WTC11 (cell line): Measurements from ENCODE around the gene BMP3.

Experiments
- NFYB ChIP-seq: sonication (generic); formaldehyde crosslinking; conservative IDR thresholded peaks from 2 replicates; pipeline ENCODE4 v1.8.0; 2022; ENCODE audit warnings: low read depth, missing genetic modification reagents
- TF ChIP-seq, protein P1 (sequence below): fragments of 200-600 bp; IDR thresholded peaks from 2 replicates; pipeline ENCODE4 v1.8.0; 2022; ENCODE audit warnings: antibody characterized with exemption

DNA sequence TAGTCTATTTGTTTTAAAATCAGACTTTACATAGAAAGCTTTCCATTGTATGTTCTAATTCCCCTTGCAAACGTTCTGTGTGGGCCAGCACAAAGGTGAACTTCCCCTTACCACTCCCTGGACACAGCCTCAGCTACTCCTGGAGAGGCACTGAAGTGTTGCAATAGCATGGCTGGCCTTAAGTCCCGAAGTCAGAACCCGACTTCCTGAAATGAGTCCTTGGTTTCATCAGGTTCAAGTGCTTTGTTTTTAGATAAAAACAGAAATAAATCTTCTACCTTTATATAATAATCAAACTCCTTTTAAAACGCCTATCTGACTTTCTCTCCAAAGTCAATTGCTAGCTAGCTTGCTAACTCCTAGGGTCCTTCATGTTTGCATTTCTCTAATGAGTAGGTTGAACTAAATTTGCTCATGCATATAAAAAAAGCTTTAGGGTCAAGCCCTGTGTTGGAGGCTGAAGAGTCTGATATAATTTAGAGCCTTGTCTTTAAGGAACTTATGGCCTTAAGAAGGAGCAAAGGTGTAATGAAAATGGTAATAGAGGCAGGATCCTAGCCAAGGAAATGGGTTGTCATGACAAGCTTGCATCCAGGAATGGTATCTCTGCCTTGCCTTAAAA lies 9.0 kb downstream of the BMP3 start:
- TF ChIP-seq NFYB, result no peak
- TF ChIP-seq, protein P1, sequence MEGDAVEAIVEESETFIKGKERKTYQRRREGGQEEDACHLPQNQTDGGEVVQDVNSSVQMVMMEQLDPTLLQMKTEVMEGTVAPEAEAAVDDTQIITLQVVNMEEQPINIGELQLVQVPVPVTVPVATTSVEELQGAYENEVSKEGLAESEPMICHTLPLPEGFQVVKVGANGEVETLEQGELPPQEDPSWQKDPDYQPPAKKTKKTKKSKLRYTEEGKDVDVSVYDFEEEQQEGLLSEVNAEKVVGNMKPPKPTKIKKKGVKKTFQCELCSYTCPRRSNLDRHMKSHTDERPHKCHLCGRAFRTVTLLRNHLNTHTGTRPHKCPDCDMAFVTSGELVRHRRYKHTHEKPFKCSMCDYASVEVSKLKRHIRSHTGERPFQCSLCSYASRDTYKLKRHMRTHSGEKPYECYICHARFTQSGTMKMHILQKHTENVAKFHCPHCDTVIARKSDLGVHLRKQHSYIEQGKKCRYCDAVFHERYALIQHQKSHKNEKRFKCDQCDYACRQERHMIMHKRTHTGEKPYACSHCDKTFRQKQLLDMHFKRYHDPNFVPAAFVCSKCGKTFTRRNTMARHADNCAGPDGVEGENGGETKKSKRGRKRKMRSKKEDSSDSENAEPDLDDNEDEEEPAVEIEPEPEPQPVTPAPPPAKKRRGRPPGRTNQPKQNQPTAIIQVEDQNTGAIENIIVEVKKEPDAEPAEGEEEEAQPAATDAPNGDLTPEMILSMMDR, result no peak
